HepG2 (cell line): ENCODE results near the gene RAB2B. TPM values are rescaled to one million over a fixed set of nuclear protein-coding genes. Genes with fewer than 3 reads are reported as not detected.

Experiments
- ADNP ChIP-seq: sonication (generic); formaldehyde crosslinking; IDR thresholded peaks from 2 replicates; pipeline ENCODE4 v1.4.0; 2020; ENCODE audit warnings: missing genetic modification reagents
- ARNTL ChIP-seq: sonication (generic); formaldehyde crosslinking; IDR thresholded peaks from 2 replicates; pipeline ENCODE4 v1.4.0; 2020; ENCODE audit warnings: mild to moderate bottlenecking, missing genetic modification reagents
- ATF7-NPFF ChIP-seq: sonication (generic); formaldehyde crosslinking; IDR thresholded peaks from 2 replicates; pipeline ENCODE4 v1.8.1; 2023; ENCODE audit warnings: mild to moderate bottlenecking, low read depth, missing genetic modification reagents, moderate library complexity
- KLF16 ChIP-seq, 2 experiments: sonication (generic) in 1 of 2; formaldehyde crosslinking in 1 of 2; IDR thresholded peaks; 2 replicates each; pipeline versions ENCODE4 v1.6.1 to v1.8.0; 2016 to 2023; ENCODE audit warnings: missing genetic modification reagents in 2 of 2, missing compliant biosample characterization in 1 of 2
- MAFG ChIP-seq: sonication (generic); formaldehyde crosslinking; IDR thresholded peaks from 2 replicates; pipeline ENCODE4 v1.5.1; 2020; ENCODE audit warnings: mild to moderate bottlenecking, missing genetic modification reagents
- SALL2 ChIP-seq: sonication (generic); formaldehyde crosslinking; IDR thresholded peaks from 2 replicates; pipeline ENCODE4 v1.8.1; 2023; ENCODE audit warnings: mild to moderate bottlenecking, missing genetic modification reagents, inconsistent platforms
- SNAPC2 ChIP-seq: sonication (generic); formaldehyde crosslinking; IDR thresholded peaks from 2 replicates; pipeline ENCODE4 v1.8.1; 2022; ENCODE audit warnings: mild to moderate bottlenecking, missing genetic modification reagents
- ZMYM2 ChIP-seq: sonication (generic); formaldehyde crosslinking; IDR thresholded peaks from 2 replicates; pipeline ENCODE4 v1.8.0; 2022; ENCODE audit warnings: mild to moderate bottlenecking, missing genetic modification reagents
- ZNF205 ChIP-seq: IDR thresholded peaks from 2 replicates; pipeline ENCODE4 v1.6.1; 2018; ENCODE audit warnings: missing biosample characterization, missing genetic modification reagents
- ZNF333 ChIP-seq: sonication (generic); formaldehyde crosslinking; IDR thresholded peaks from 2 replicates; pipeline ENCODE4 v1.4.0; 2020; ENCODE audit warnings: mild to moderate bottlenecking, missing genetic modification reagents, borderline replicate concordance
- ZNF431 ChIP-seq: sonication (generic); formaldehyde crosslinking; IDR thresholded peaks from 2 replicates; pipeline ENCODE4 v1.9.0; 2022; ENCODE audit warnings: missing genetic modification reagents, low read depth, mild to moderate bottlenecking, borderline replicate concordance
- ZNF556 ChIP-seq: sonication (generic); formaldehyde crosslinking; IDR thresholded peaks from 2 replicates; pipeline ENCODE4 v1.4.0; 2020; ENCODE audit warnings: mild to moderate bottlenecking, missing genetic modification reagents, borderline replicate concordance
- ZNF577 ChIP-seq: sonication (generic); formaldehyde crosslinking; IDR thresholded peaks from 2 replicates; pipeline ENCODE4 v1.4.0; 2020; ENCODE audit warnings: mild to moderate bottlenecking, low read depth, missing genetic modification reagents, borderline replicate concordance
- ZNF609 ChIP-seq: sonication (generic); formaldehyde crosslinking; IDR thresholded peaks from 2 replicates; pipeline ENCODE4 v1.4.0; 2020; ENCODE audit warnings: mild to moderate bottlenecking, missing genetic modification reagents, borderline replicate concordance
- ZNF660 ChIP-seq: sonication (generic); formaldehyde crosslinking; IDR thresholded peaks from 2 replicates; pipeline ENCODE4 v1.5.1; 2020; ENCODE audit warnings: mild to moderate bottlenecking, low read depth, missing genetic modification reagents, borderline replicate concordance
- polyA plus RNA-seq, 8 experiments: library from polyadenylated mRNA; depleted of rRNA in 3 of 8; stranded (reverse) in 7 of 8; unstranded in 1 of 8; fragments of >200 nt; fragmentation: Illumina TruSeq in 4 of 8; extraction: Trizol in 4 of 8; gene quantifications; 2 replicates each; pipeline versions ENCODE4 v1.2.1 to v1.2.3, GENCODE V29; 2011 to 2016; ENCODE audit warnings: low read depth in 4 of 8, missing spikeins in 1 of 8, mixed read lengths in 1 of 8; ENCODE audit not compliant: insufficient read depth in 1 of 8
- total RNA-seq, 5 experiments: library from RNA; depleted of rRNA; stranded (reverse); fragments of >200 nt; fragmentation: Illumina TruSeq; extraction: Trizol; gene quantifications; 2 replicates each; pipeline ENCODE4 v1.2.3, GENCODE V29; 2016; ENCODE audit warnings: low read depth in 1 of 5
- TF ChIP-seq, protein P1 (sequence below): sonication (generic); formaldehyde crosslinking; IDR thresholded peaks from 2 replicates; pipeline ENCODE4 v1.9.0; 2021; ENCODE audit warnings: missing genetic modification reagents, borderline replicate concordance

The RAB2B gene
- total and polyA plus RNA-seq, 2 of the 13 experiments (the other 11 are each of a cell fraction or from before 2014, with no cell fraction given): 36.0 to 60.6 TPM

GRCh38 chr14:21510735-21511657 is 34.2 kb upstream of the RAB2B start, which contains the start of gene METTL3 (continued):
- TF ChIP-seq, protein P1, sequence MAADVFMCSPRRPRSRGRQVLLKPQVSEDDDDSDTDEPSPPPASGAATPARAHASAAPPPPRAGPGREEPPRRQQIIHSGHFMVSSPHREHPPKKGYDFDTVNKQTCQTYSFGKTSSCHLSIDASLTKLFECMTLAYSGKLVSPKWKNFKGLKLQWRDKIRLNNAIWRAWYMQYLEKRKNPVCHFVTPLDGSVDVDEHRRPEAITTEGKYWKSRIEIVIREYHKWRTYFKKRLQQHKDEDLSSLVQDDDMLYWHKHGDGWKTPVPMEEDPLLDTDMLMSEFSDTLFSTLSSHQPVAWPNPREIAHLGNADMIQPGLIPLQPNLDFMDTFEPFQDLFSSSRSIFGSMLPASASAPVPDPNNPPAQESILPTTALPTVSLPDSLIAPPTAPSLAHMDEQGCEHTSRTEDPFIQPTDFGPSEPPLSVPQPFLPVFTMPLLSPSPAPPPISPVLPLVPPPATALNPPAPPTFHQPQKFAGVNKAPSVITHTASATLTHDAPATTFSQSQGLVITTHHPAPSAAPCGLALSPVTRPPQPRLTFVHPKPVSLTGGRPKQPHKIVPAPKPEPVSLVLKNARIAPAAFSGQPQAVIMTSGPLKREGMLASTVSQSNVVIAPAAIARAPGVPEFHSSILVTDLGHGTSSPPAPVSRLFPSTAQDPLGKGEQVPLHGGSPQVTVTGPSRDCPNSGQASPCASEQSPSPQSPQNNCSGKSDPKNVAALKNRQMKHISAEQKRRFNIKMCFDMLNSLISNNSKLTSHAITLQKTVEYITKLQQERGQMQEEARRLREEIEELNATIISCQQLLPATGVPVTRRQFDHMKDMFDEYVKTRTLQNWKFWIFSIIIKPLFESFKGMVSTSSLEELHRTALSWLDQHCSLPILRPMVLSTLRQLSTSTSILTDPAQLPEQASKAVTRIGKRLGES (CRISPR knock-in tag): no peak; the same call in 1 of the 2 replicates
- TF ChIP-seq ZNF609 (CRISPR knock-in tag) (peak; percentile 12; the same call in 1 of the 2 replicates), ZMYM2 (CRISPR knock-in tag) (no peak), ZNF660 (no peak), SNAPC2 (CRISPR knock-in tag) (peak; percentile 92; the same call in 1 of the 2 replicates), ADNP (CRISPR knock-in tag) (no peak), ZNF556 (CRISPR knock-in tag) (peak; percentile 60), ZNF577 (CRISPR knock-in tag) (no peak), ZNF205 (CRISPR knock-in tag) (peak; percentile 78; the same call in 1 of the 2 replicates), MAFG (CRISPR knock-in tag) (no peak), ATF7-NPFF (CRISPR knock-in tag) (peak; percentile 88), SALL2 (peak; percentile 41; the same call in 1 of the 2 replicates), ZNF333 (peak; percentile 96), ZNF431 (CRISPR knock-in tag) (peak; percentile 97), KLF16 (CRISPR knock-in tag; IDR thresholded peaks at IDR 0.05) (peak; percentile 81 to 97; a peak in 3 of 4 replicates), ARNTL (CRISPR knock-in tag) (peak; percentile 86)
